ENCODE measurements around the gene TDRD7.

DNA sequence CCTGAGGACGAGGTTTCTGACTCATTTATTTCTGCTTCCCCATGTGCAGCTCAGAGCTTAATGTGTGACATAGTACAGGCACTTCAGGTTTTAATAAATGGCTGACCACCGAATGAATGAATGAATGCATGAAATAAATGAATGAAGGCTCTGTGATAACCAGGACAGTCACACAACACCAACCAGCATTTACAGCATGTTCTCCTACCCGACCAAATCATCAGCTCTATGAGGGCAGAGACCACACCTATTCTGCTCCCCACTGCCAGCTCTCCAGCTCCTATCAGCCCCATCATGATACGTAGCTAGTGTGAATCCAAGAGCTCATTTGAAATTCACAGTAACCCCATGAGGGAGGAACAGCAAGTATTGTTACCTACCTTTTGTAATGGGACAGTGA is 94.4 kb downstream of the TDRD7 start:
- no peak for TF ChIP-seq POLR2AphosphoS5 (IDR thresholded peaks at IDR 0.05; ENCODE audit: borderline replicate concordance, low read depth, low read length)
- no peak for TF ChIP-seq EZH2 (IDR thresholded peaks at IDR 0.05)

Data from SK-N-MC (cell line).